Iris pigment epithelial cell (primary cell): ENCODE results near the gene PYCR2.
A peak's percentile ranks its signal among the peaks of the same experiment; 100 is the strongest.

Experiments used
- DNase-seq: peaks from one replicate; pipeline ENCODE4 v3.0.0-alpha.2; 2011; ENCODE audit warnings: low read depth

The PYCR2 gene

DNA sequence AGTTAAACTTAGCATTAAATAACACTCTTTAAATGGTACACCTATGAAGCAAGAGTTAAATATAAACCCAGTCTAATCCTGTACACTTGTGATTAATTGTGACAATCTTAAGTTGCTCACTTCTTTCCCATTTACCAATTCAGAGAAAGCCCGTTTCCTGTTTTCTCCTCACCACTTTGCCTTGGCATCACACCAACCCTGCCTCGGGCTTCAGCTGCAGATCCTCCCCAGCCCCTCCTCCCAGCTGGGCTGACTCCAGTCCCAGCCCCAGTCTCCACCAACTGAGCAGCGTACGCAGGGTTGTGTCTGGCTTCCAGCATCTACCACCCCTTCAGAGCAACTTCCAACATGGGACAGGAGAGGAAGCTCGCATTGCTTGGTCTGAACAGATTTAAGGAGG, 4.1 kb downstream of the PYCR2 start:
- peak; percentile 83 for DNase-seq

GRCh38 chr1:225918280-225918679, 5.8 kb downstream of the PYCR2 start:
- DNase-seq: no peak

- DNase-seq: peak; percentile 31
These were observed 6.5 kb downstream of the PYCR2 start for GRCh38 chr1:225917536-225917935.

DNA sequence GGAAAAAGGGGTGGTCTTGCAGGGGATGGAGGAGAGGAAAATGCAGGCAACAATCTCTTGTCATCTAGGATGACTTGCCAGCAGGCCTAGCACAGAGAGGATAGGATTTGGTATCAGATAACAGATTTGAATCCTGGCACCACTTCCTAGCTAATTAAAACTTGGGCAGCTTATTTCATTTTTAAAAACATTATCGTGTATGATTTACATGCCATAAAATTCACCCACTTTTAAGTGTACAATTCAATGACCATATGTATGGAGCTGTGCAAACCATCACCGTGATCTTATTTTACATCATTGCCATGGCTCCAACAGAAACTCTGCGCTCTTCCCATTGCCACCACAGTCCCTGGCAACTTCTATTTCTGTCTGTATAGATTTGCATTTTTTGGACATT, 6.9 kb downstream of the PYCR2 start:
- no peak for DNase-seq

GRCh38 chr1:225915538-225915991, 8.5 kb downstream of the PYCR2 start:
- no peak for DNase-seq

DNA sequence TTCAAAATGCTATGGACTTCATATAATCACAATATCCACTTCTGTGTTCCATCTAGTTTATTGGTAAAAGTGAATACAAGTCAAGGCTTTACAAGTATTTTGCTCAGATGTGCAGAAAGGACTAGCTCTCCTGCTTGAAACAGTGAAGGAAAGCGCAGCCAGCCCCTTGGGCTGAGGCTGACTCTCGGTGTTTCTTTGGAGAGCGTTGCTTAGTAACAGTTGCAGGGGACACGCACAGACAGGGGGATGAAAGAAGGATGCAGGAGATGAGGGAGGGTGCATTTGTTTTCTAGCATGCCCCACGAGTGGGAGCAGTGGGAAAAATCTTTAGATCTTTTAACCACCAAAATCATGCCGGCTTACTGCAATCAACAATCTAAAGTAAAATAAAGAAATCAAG, 9.1 kb downstream of the PYCR2 start:
- no peak for DNase-seq

- no peak for DNase-seq
These were observed 9.7 kb downstream of the PYCR2 start for GRCh38 chr1:225914391-225914790.

GRCh38 chr1:225911191-225912130, 12.6 kb downstream of the PYCR2 start:
- DNase-seq: peak; percentile 26

DNA sequence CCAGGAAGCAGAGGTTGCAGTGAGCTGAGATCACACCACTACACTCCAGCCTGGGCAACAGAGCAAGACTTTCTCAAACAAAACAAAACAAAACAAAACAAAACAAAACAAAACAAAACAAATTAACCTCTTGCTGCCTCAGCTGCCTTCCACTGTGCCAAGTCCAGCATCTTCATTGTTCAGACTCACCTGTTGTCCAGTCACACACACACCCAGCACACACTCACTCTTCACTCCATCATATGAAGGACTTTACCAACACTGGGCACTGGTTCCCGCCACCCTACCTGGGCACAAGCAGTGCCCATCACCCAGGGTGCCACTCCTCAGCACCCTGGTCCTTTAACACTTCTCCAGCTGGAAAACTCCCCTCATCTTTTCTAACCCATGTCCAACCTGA, 14.6 kb downstream of the PYCR2 start:
- no peak for DNase-seq

DNA sequence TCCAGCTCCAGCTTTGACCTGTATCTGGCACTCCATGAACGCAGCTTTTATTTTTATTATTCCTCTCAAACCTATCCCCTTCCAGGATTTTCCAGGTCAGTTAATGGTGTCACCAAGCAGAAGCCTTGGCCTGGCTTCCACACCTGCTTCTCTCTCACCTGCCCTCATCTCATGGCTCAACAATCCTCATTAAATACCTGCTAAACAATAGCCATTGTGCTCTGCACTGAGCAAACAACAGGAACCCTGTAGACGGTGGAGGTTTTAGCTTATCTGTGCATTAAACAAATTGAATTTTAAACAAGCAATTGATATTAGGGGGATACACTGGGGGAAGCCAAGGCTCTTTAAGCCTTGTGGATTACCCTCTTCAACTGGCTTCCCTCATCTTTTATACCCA, 15.3 kb downstream of the PYCR2 start:
- DNase-seq: no peak

DNA sequence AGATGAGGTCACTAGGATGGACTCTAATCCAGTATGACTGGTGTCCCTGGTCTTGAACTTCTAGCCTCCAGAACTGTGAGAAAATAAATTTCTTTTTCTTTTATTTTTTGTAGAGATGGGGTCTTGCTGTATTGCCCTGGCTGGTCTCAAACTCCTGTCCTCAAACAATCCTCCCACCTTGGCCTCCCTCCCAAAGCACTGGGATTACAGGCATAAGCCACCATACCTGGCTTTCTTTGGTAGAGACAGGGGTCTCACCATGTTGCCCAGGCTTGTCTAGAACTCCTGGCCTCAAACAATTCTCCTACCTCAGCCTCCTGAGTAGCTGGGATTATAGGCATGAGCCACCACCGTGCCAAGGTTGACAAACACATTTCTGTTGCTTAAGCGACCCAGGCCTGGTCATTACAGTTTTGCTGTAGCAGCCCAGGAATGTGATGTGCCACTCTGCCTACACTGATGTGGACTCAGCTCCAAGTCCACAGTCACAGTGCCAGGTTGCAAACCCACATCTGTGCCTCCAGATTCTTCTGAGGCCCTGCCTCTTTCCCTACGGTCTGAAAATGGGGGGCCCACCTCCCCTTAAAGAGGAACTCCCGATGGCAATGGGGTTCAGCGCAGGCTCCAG, 15.9 kb downstream of the PYCR2 start:
- no peak for DNase-seq

DNA sequence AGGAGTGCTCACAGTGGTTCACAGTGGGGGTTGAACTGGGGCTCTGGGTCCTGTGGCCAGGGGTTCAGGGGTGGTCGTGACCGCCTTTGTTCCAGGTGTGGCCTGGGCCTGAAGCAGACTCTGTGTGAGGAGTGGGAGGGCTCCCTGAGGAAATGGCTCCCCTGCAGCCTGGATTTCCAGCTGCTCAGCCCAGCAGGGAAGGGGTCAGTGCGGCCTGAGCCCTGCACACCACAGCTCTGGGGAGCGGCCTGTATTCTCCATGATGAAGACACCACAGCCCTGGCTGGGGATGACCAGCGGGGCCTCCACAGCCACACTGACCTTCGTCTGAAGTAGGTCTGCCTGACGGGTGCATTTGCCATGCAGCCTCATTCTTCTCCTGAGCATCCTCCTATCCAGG, 16.7 kb downstream of the PYCR2 start:
- DNase-seq: no peak

- no peak for DNase-seq
These were observed 17.6 kb downstream of the PYCR2 start for GRCh38 chr1:225906467-225906866.

DNA sequence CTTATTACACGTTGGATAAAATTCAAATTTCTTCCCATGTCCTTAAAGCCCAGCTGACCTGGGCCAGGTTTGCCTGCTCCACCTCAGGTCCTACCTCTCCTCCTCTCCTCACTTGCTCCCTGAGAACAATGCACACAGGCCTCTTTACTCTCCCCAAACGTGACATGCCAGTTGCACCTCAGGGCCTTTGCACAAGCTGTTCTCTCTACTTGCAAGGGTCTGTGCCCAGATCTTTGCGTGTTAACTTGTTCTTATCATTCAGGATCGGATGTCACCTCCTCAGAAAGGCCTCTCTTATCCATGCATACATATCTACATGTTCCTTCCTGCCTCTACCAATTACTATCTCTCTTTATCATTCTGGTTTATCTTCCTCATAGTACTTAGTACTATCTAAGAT, 20.4 kb downstream of the PYCR2 start:
- no peak for DNase-seq

GRCh38 chr1:225899044-225899925, 24.8 kb downstream of the PYCR2 start:
- DNase-seq: no peak

GRCh38 chr1:225897595-225898514, 26.2 kb downstream of the PYCR2 start:
- DNase-seq: no peak

DNA sequence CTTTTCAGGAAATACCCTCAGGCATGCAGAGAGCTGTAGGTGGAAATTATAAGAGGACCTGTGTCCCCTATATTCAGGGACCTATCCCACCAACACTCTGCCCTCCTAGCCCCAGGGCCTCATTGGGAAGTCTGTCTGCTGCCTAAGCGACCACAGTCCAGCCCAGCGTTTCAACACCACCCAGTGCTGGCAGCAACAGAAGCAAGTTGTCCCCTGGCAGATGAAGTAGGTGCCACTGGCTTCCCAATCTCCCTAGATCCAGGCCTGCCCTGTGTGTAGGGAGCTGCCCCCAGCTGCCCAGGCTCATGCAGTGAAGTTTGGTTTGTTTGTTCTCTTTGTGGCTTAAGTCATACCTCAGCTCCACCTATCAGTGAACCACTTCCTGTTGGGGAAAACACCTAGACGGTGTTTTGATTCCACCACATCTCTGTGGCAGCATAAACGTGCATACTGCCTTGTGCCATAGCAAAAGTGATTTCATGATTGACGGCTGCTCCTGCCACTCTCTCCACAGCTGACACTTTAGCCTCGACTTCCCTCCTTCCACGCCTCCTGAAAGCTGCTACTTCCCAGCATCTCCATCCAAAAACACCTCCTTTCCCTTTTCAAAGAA, 27.0 kb downstream of the PYCR2 start:
- peak; percentile 50 for DNase-seq

GRCh38 chr1:225896494-225896893, 27.6 kb downstream of the PYCR2 start:
- no peak for DNase-seq

DNA sequence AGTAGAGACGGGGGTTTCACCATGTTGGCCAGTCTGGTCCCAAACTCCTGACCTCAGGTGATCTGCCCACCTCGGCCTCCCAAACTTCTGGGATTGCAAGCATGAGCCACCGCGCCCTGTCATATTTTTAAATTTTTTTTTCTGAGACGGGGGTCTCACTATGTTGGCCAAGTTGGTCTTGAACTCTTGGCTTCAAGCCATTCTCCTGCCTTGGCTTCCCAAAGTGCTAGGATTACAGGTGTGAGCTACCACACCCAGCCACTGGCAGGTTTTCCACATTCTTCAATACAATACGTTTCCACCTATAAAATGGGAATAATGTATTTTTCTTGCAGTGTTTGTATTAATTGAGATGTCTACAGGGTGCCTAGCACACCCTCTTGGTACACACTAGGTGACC, 31.7 kb downstream of the PYCR2 start:
- no peak for DNase-seq

- no peak for DNase-seq
These were observed 32.6 kb downstream of the PYCR2 start for GRCh38 chr1:225891229-225891972.
